Esophagus (tissue), 2 donors: Measurements from ENCODE around the gene TSR3. TPM values are rescaled to one million over a fixed set of nuclear protein-coding genes. Genes with fewer than 3 reads are reported as not detected.
"Not testable (repeated sequence)": the region's sequence is repeated elsewhere in the genome, so short reads cannot be mapped to it uniquely, and the experiment has no call there.

Source experiments
- H3K27ac ChIP-seq, 2 donors: one replicate each; pipeline ENCODE4 v1.5.1; 2013; ENCODE audit warnings: low read depth in 2 of 2, mild to moderate bottlenecking in 2 of 2, inconsistent platforms in 1 of 2, low read length in 1 of 2, moderate library complexity in 1 of 2
- H3K27me3 ChIP-seq, 2 donors: one replicate each; pipeline ENCODE4 v1.6.1; 2013; ENCODE audit warnings: low read length in 2 of 2, control low read depth in 1 of 2, mild to moderate bottlenecking in 1 of 2; ENCODE audit not compliant: insufficient read depth in 2 of 2, control insufficient read depth in 1 of 2
- H3K36me3 ChIP-seq, 2 donors: one replicate each; pipeline ENCODE4 v1.6.1; 2013; ENCODE audit warnings: low read length in 1 of 2; ENCODE audit not compliant: control insufficient read depth in 2 of 2, insufficient read depth in 2 of 2
- H3K4me1 ChIP-seq, 2 donors: one replicate each; pipeline ENCODE4 v1.6.1; 2013; ENCODE audit warnings: low read length in 1 of 2; ENCODE audit not compliant: control insufficient read depth in 2 of 2, insufficient read depth in 2 of 2
- H3K4me3 ChIP-seq, 2 donors: one replicate each; pipeline ENCODE4 v1.5.1; 2013; ENCODE audit warnings: low read length in 2 of 2, mild to moderate bottlenecking in 2 of 2, low read depth in 1 of 2, moderate library complexity in 1 of 2
- H3K9me3 ChIP-seq, 2 donors: one replicate each; pipeline ENCODE4 v1.6.1; 2013; ENCODE audit warnings: mild to moderate bottlenecking in 2 of 2, low read depth in 1 of 2, low read length in 1 of 2, moderate library complexity in 1 of 2; ENCODE audit not compliant: control insufficient read depth in 2 of 2, insufficient read depth in 1 of 2
- WGBS, 2 donors: extraction: QIAGEN DNeasy Blood & Tissue Kit; methylation state at CpG; one replicate each; pipeline ENCODE4 v1.1.7; 2013; 5-methylcytosine and 5-hydroxymethylcytosine counted together
- polyA plus RNA-seq, 2 donors: library from polyadenylated mRNA; stranded (reverse); fragments of 200-250 nt; gene quantifications; one replicate each; pipeline ENCODE4 v1.2.3, GENCODE V29; 2013
- donor health status: healthy with polysubstance abuse.
- donor health status: Bipolar disorder and iron deficiency.

TSR3 gene
- polyA plus RNA-seq, 2 donors, result 31.4 to 53.0 TPM

GRCh38 chr16:1328136-1328535 lies 23.5 kb downstream of the TSR3 start:
- WGBS, 2 donors, result 89 to 91% methylated on average over 20 of the region's 20 CpGs
- not testable (repeated sequence) for H3K27ac ChIP-seq

GRCh38 chr16:1327619-1327947 lies 24.1 kb downstream of the TSR3 start:
- Histone ChIP-seq H3K4me1 (peaks cover 3 to 8% of the 10 kb centered on the region in 2 donors), H3K4me3 (no peak overlapping the region), H3K36me3 (peaks cover 2 to 18% of the 10 kb centered on the region in 2 donors), H3K27me3 (peaks cover 0 to 7% of the 10 kb centered on the region in 2 donors), H3K9me3 (peaks cover 5 to 6% of the 10 kb centered on the region in 2 donors), H3K27ac (no peak overlapping the region)
- 60 to 63% methylated on average over 5 of the region's 5 CpGs for WGBS, 2 donors

More at GRCh38 chr16:1328136-1328535, 23.5 kb downstream of the TSR3 start:
- not testable (repeated sequence) for H3K9me3 ChIP-seq, H3K4me3 ChIP-seq
- Histone ChIP-seq H3K4me1 (peaks cover 6 to 11% of the 10 kb centered on the region in 2 donors), H3K36me3 (peaks cover 2 to 18% of the 10 kb centered on the region in 2 donors), H3K27me3 (peaks cover 0 to 11% of the 10 kb centered on the region in 2 donors)

GRCh38 chr16:1326946-1327618 lies 24.6 kb downstream of the TSR3 start:
- WGBS, 2 donors, result 72 to 79% methylated on average over 16 to 17 of the region's 17 CpGs
- Histone ChIP-seq H3K4me1 (peaks cover 3 to 6% of the 10 kb centered on the region in 2 donors), H3K9me3 (peaks cover 5 to 6% of the 10 kb centered on the region in 2 donors), H3K27ac (no peak overlapping the region), H3K27me3 (peaks cover 0 to 5% of the 10 kb centered on the region in 2 donors), H3K4me3 (no peak overlapping the region), H3K36me3 (peaks cover 2 to 18% of the 10 kb centered on the region in 2 donors)

- peaks cover 2 to 25% of the 10 kb centered on the region in 2 donors for H3K36me3 ChIP-seq
- 64 to 68% methylated on average over 17 of the region's 17 CpGs for WGBS, 2 donors
Observed at GRCh38 chr16:1326391-1326790, 25.3 kb downstream of the TSR3 start.

GRCh38 chr16:1325673-1326371 lies 25.9 kb downstream of the TSR3 start:
- WGBS, 2 donors, result 67% methylated on average over 19 to 20 of the region's 20 CpGs
- no peaks in the 10 kb centered on the region for H3K27me3 ChIP-seq
- H3K27ac ChIP-seq, result no peak overlapping the region
- peaks cover 5 to 30% of the 10 kb centered on the region in 2 donors for H3K36me3 ChIP-seq
- H3K9me3 ChIP-seq, result peaks cover 6 to 8% of the 10 kb centered on the region in 2 donors
- no peak overlapping the region for H3K4me3 ChIP-seq
- peaks cover 0 to 2% of the 10 kb centered on the region in 2 donors for H3K4me1 ChIP-seq

More at GRCh38 chr16:1326391-1326790, 25.3 kb downstream of the TSR3 start:
- Histone ChIP-seq H3K27me3 (peaks cover 0 to 4% of the 10 kb centered on the region in 2 donors), H3K4me3 (no peak overlapping the region), H3K9me3 (peaks cover 6 to 8% of the 10 kb centered on the region in 2 donors), H3K27ac (no peak overlapping the region), H3K4me1 (peaks cover 0 to 2% of the 10 kb centered on the region in 2 donors)

- peaks cover 0 to 2% of the 10 kb centered on the region in 2 donors for H3K4me1 ChIP-seq
- WGBS, 2 donors, result 82 to 84% methylated on average over 15 of the region's 15 CpGs
- peaks cover 7 to 36% of the 10 kb centered on the region in 2 donors for H3K36me3 ChIP-seq
- peaks cover 3 to 4% of the 10 kb centered on the region in 2 donors for H3K9me3 ChIP-seq
- no peaks in the 10 kb centered on the region for H3K27me3 ChIP-seq
- H3K27ac ChIP-seq, result no peak overlapping the region
- H3K4me3 ChIP-seq, result no peak overlapping the region
Observed at GRCh38 chr16:1325261-1325660, 26.4 kb downstream of the TSR3 start.

- Histone ChIP-seq H3K9me3 (peaks cover 0 to 3% of the 10 kb centered on the region in 2 donors), H3K27me3 (no peaks in the 10 kb centered on the region), H3K36me3 (peaks cover 16 to 44% of the 10 kb centered on the region in 2 donors), H3K4me3 (no peak overlapping the region), H3K4me1 (peaks cover 0 to 2% of the 10 kb centered on the region in 2 donors), H3K27ac (no peak overlapping the region)
- WGBS, 2 donors, result 82 to 84% methylated on average over 22 of the region's 22 CpGs
Observed at GRCh38 chr16:1324286-1324826, 27.3 kb downstream of the TSR3 start.

- WGBS, 2 donors, result 80 to 83% methylated on average over 35 of the region's 35 CpGs
- Histone ChIP-seq H3K9me3 (peaks cover 0 to 3% of the 10 kb centered on the region in 2 donors), H3K27me3 (no peaks in the 10 kb centered on the region), H3K27ac (no peak overlapping the region), H3K4me3 (no peak overlapping the region), H3K36me3 (peaks cover 16 to 51% of the 10 kb centered on the region in 2 donors), H3K4me1 (peaks cover 0 to 2% of the 10 kb centered on the region in 2 donors)
Observed at GRCh38 chr16:1323296-1324239, 28.1 kb downstream of the TSR3 start.

GRCh38 chr16:1322407-1322806 lies 29.3 kb downstream of the TSR3 start:
- Histone ChIP-seq H3K27me3 (no peaks in the 10 kb centered on the region), H3K4me1 (peaks cover 0 to 2% of the 10 kb centered on the region in 2 donors), H3K36me3 (peaks cover 16 to 61% of the 10 kb centered on the region in 2 donors), H3K27ac (no peak overlapping the region), H3K9me3 (peaks cover 0 to 3% of the 10 kb centered on the region in 2 donors), H3K4me3 (no peak overlapping the region)
- 95 to 97% methylated on average over 8 of the region's 8 CpGs for WGBS, 2 donors
